Kasumi-1 (cell line): ENCODE results near the gene DOLK.

Experiments used
- DNase-seq, 2 experiments: peaks; one replicate each; lab custom pipeline; 2025; lab: John Stamatoyannopoulos, UW

DOLK gene

DNA sequence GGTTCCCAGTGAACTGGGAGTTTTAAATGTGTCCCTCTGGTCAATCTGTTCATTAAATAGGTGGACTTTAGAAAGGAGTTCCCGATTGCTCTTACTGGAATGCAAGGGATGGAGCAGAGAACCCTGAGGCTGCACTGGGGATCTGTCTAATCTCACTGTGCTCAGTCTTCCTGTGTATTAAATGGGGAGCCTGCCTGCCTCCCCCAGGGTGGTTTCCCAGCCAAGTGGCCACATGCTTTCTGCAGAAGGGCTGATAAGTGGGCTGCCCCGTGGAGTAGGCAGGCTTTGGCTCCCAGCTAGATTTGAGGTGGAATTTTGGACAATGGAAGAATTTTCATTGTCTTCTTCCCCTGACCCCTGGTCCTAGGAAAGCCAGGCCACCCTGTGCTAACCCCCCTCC, 40.7 kb downstream of the DOLK start:
- DNase-seq: no peak

DNA sequence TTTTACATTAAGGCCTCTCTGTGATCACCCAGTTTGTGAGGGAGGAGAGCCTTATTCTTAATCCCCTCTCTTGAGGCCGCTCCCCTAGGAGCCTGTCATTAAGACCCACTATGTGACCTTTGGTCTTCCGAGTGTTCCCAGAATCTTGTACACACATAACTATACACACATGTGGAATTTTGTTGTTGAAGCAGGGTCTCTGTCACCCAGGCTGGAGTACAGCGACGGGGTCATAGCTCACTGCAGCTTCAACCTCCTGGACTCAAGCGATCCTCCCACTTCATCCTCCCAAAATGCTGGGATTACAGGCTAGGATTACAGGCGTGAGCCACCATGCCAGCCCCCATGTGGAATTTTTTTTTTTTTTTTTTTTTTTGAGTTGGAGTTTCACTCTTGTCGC, 41.4 kb downstream of the DOLK start:
- no peak for DNase-seq

DNA sequence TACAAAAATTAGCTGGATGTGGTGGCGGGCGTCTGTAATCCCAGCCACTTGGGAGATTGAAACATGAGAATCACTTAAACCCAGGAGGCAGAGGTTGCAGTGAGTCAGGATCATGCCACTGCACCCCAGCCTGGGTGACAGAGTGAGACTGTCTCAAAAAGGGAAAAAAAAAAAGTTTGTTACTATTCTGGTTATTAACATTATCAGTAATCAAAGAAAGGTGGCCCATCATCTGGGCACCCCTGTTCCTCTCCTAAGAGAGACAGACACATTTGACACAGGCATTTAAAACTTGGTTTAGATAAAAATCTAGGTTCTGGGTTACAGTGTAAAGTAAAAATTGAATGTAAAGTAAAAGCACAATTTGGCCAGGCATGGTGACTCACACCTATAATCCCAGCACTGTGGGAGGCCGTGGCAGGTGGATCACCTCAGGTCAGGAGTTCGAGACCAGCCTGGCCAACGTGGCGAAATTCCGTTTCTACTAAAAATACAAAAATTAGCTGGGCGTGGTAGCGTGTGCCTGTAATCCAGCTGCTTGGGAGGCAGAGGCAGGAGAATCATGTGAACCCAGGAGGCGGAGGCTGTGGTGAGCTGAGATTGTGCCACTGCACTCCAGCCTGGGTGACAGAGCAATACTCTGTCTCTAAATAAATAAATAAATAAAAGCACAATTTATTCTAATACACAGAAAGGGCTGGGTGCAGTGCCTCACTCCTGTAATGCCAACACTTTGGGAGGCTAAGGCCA, 43.4 kb downstream of the DOLK start:
- no peak for DNase-seq

DNA sequence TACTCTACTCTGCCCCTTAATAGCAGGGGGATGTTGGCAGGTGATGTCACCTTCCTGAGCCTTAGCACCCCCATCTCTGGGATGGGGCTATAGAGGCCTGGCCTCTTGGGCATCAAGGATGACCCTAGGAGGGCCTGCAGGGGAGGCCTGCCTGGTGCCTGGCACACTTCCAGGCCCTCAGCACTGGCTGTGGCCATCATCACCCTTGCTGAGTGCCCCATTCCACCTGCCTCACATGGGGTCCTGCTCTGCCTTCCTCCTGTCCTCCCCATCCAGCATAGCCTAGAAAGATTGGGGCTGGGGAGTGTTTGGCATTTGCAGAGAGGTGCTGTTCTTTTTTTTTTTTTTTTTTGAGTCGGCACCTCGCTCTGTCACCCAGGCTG, 44.3 kb downstream of the DOLK start:
- no peak for DNase-seq

DNA sequence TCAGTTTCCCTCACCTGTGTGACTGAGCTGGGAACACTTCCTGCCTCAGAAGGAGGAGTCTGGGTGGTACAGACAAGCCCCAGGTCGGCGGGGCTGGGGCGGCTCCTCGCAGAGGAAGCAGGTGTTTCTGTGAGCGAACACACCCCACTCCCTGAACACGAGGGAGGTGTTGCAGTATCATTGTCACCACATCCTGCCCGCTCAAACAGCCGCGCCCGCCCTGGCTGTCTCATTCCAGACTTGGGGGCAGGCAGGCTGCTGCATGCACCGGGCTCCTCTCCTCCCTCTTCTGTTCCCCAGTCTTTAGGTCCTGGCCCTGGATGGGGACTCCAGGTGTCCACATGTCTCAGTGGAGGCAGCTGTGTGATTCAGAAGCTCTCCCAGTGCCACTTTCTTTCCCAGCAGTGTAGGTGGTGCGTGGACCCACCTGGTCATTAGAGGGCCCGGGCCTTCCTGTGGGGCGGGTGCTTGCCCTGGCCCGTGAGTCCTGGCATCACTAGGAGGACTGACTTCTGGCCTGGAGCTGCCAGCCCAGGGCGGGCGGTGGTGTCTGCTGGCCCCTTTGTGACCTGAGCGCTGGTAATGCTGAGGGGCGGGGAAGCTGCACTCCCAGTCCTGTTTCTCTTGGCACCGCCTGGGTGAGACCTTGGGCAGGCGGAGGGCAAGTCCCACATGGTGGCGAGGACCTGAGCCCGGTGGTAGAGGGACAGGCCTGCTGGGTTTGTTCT, 44.9 kb downstream of the DOLK start:
- DNase-seq: peak; percentile 40 to 56

DNA sequence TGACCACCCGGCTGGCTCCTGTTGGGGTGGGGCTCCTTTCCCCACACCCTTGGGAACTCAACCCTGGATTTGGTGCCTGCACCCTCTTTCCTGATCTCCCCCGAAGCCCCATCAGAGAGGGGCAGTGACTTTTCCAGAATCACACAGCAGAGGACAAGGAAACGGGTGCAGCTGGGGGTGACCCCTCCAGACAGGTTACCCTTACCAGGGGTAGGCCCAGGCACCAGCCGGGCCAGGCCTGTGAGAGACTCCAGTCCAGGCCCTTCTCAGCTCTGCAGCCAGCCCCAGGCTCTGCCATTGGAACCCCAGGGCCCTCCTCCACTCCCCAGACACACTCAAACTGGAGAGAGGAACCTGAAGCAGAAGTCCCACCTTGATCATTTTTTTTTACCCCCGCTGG, 45.6 kb downstream of the DOLK start:
- no peak for DNase-seq

DNA sequence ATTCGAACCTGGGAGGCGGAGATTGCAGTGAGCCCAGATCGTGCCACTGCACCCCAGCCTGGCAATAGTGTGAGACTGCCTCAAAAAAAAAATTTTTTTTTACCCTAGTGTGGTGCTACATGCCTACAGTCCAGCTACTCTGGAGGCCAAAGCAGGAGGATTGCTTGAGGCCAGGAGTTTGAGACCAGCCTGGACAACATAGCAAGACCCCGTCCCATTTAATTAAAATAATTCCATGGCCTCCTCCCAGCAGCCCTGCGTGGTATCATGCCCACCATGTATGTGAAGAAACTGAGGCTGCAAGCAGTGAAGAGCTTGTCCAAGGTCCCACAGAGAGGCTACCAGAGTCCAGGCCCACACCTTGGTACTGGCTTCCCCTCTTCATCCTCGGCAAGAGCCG, 46.0 kb downstream of the DOLK start:
- DNase-seq: no peak

DNA sequence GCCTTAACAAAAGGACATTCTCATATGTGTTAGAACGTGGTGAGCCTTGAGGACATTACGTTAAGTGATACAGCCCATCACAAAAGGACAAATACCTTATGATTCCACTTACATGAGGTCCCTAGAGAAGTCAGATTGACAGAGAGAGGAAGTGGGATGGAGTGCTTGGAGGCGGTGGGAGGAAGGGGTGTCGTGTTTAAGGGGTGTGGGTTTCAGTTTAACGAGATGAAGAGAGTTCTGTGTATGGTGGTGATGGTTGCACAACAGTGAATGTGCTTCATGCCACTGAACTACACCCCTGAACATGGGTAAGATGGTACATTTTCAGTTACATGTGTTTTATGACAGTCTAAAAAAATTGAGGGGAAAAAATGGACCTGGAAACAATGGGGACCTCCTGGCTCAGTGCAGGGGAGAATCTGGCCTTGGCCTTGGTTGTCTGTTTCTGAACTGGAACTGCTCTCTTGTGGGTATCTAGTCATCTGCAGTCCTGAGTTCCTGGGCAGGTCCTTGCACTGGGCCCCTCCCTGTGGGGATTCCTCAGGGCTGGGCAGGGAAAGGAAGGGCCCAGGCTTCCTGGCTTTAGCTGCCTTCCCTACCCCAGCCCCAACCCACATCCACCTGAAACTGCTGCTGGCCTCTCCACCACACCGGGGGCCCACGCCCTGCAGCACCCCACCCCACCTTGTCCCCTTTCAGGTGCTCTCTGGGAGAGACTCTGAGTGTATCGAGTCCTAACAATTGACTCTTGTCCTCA, 47.7 kb downstream of the DOLK start:
- DNase-seq: peak; percentile 51 to 70

DNA sequence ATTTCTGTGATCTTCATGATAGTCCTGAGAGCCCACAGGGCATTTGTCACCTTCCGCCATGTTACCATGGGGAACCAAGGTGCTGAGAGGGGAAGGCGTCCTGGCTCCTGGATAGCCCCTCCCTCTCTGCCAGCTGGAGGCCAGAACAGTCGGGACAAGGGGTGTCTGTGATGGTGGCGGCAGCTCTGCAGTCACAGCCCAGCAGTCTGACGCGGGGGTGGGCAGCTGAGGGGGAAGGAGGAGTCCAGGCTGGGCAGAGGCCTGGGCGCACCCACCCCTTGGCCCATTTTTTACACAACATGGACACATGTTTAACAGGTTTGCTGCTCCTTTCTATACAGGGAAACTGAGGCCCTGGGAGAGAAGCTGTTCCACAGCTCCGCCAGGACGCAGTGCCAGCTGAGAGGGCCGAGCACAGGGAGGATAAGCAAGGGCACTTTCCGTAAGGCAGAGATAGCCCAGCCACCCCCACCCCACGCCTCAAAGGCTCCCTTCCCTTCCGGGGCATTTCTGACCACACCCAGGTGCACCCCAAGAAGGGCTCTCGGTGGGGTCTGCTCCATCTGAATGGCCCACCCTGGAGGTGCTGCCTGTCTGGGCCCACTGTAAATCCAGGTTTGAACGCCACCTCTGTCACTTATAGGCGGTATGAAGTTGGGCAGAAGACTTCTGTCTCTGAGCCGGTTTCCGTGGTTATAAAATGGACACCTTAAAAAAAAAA, 48.4 kb downstream of the DOLK start:
- DNase-seq: no peak

DNA sequence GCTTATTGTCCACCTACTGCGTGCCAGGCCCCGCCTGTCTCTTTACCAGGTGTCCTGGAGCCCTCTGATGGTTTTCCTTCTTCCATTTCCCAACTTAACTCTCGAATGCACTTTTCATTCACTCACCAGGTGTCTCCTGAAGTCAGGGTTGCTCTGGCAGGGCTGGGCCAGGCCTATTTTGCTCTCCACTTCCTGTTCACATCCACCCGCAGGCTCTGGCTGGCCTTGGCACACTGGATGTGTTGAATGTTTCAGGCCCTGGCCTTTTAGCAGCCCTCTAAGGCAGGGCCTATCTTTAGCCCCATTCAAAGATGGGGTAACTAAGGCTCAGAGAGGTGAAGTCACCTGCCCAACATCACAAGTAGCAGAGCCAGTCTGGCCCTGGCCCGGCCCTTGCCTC, 49.0 kb downstream of the DOLK start:
- no peak for DNase-seq

DNA sequence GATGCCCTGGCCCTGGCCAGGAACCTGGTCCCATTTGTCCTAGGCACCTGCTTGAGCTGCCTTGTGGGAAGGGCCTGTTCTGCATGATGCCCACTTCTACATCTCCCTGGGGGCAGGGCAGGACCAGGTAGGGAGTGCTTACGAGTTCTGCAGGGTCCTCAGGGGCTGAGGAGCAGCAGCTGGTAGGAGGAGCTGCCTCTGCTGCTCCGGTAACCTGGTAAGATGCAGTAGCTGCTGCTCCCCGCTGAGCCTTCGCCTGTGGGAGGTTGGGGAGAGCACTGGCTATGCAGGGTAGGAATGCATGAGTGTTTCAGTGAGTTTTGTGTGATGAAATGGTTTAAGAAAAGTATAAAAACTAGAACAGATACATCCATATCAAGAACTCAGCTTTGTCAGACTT, 51.8 kb downstream of the DOLK start:
- no peak for DNase-seq
